K562 (cell line): ENCODE results near the gene ZFTA. TPM values are rescaled to one million over a fixed set of nuclear protein-coding genes. Genes with fewer than 3 reads are reported as not detected.

Experiments used
- BCOR ChIP-seq: fragments of 450-650 bp; IDR thresholded peaks from 2 replicates; pipeline ENCODE4 v1.6.1; 2016
- CBX1 ChIP-seq: sonication (generic); IDR thresholded peaks from 2 replicates; pipeline ENCODE4 v1.6.1; 2016; ENCODE audit warnings: antibody characterized with exemption, low read depth, mild to moderate bottlenecking
- GATAD2B ChIP-seq: fragments of 450-650 bp; IDR thresholded peaks from 2 replicates; pipeline ENCODE4 v1.6.1; 2017; ENCODE audit warnings: mild to moderate bottlenecking, borderline replicate concordance
- HNRNPK ChIP-seq: fragments of 200-400 bp; formaldehyde crosslinking; IDR thresholded peaks from one replicate; pipeline ENCODE4 v1.6.1; 2018; ENCODE audit warnings: mild to moderate bottlenecking, low read depth, low read length; ENCODE audit not compliant: poor library complexity, severe bottlenecking
- MYBL2 ChIP-seq, 2 experiments: fragments of 450-650 bp in 1 of 2; sonication (generic) in 1 of 2; formaldehyde crosslinking in 1 of 2; IDR thresholded peaks; 2 replicates each; pipeline versions ENCODE4 v1.6.1 to v1.8.1; 2017 to 2022; ENCODE audit warnings: borderline replicate concordance in 1 of 2, inconsistent platforms in 1 of 2, low read depth in 1 of 2, mild to moderate bottlenecking in 1 of 2, missing genetic modification reagents in 1 of 2, moderate library complexity in 1 of 2
- NR1H2 ChIP-seq: sonication (generic); formaldehyde crosslinking; IDR thresholded peaks from 2 replicates; pipeline ENCODE4 v1.4.0; 2020; ENCODE audit warnings: mild to moderate bottlenecking, missing genetic modification reagents
- PHB ChIP-seq: fragments of 250-450 bp; sonication (Bioruptor Pico); IDR thresholded peaks from 2 replicates; pipeline ENCODE4 v1.5.0; 2021
- PTTG1 ChIP-seq: fragments of 450-650 bp; IDR thresholded peaks from 2 replicates; pipeline ENCODE4 v1.6.1; 2016; ENCODE audit warnings: low read depth, mild to moderate bottlenecking, missing genetic modification characterization, missing compliant biosample characterization
- SAFB ChIP-seq: fragments of 200-400 bp; formaldehyde crosslinking; IDR thresholded peaks from 2 replicates; pipeline ENCODE4 v1.6.1; 2017; ENCODE audit warnings: low read depth, low read length, borderline replicate concordance
- SMARCC2 ChIP-seq: fragments of 450-650 bp; IDR thresholded peaks from 2 replicates; pipeline ENCODE4 v1.6.1; 2017; ENCODE audit warnings: antibody characterized with exemption, moderate library complexity, mild to moderate bottlenecking, low read depth
- TARDBP ChIP-seq: fragments of 450-650 bp; IDR thresholded peaks from 2 replicates; pipeline ENCODE4 v1.6.1; 2016
- THRB ChIP-seq: fragments of 450-650 bp; formaldehyde crosslinking; conservative IDR thresholded peaks from 2 replicates; pipeline ENCODE4 v1.4.0; 2022; ENCODE audit warnings: mild to moderate bottlenecking, missing genetic modification characterization
- TRIM24 ChIP-seq, 2 experiments: fragments of 450-650 bp; IDR thresholded peaks; 2 replicates each; pipeline ENCODE4 v1.6.1; 2016
- U2AF2 ChIP-seq: fragments of 200-400 bp; formaldehyde crosslinking; optimal IDR thresholded peaks from 2 replicates; pipeline ENCODE3; 2017; ENCODE audit warnings: low read depth, mild to moderate bottlenecking, low read length
- XRCC5 ChIP-seq: fragments of 200-400 bp; formaldehyde crosslinking; IDR thresholded peaks from 2 replicates; pipeline ENCODE4 v1.6.1; 2017; ENCODE audit warnings: low read depth, mild to moderate bottlenecking, low read length
- ZBTB11 ChIP-seq, 3 experiments: fragments of 200-800 bp in 1 of 3; fragments of 250-450 bp in 1 of 3; fragments of 450-650 bp in 1 of 3; sonication (Bioruptor Pico) in 1 of 3; sonication (Bioruptor generic) in 1 of 3; formaldehyde crosslinking in 1 of 3; IDR thresholded peaks; 2 replicates each; pipeline versions ENCODE4 v1.6.1 to v1.8.0; 2016 to 2022; ENCODE audit warnings: mild to moderate bottlenecking in 2 of 3, missing genetic modification characterization in 2 of 3, missing compliant biosample characterization in 1 of 3, moderate library complexity in 1 of 3
- ZEB2 ChIP-seq: fragments of 450-650 bp; IDR thresholded peaks from 2 replicates; pipeline ENCODE4 v1.6.1; 2016
- ZNF124 ChIP-seq: sonication (generic); formaldehyde crosslinking; IDR thresholded peaks from 2 replicates; pipeline ENCODE4 v1.8.1; 2022; ENCODE audit warnings: missing genetic modification reagents
- polyA plus RNA-seq, 8 experiments: library from polyadenylated mRNA; depleted of rRNA in 4 of 8; stranded (reverse) in 5 of 8; unstranded in 3 of 8; fragments of >200 nt; fragmentation: Nextera tagmentation in 2 of 8; fragmentation: Illumina TruSeq in 1 of 8; extraction: Ambion mirVana in 2 of 8; extraction: Trizol in 1 of 8; gene quantifications; 2 replicates each; pipeline versions ENCODE4 v1.2.1 to v1.2.3, GENCODE V29; 2011 to 2014; ENCODE audit warnings: inconsistent platforms in 1 of 8, missing spikeins in 1 of 8
- total RNA-seq, 7 experiments: library from RNA; depleted of rRNA in 6 of 7; stranded (reverse); fragments of >200 nt in 6 of 7; fragmentation: Illumina TruSeq in 2 of 7; extraction: Trizol in 2 of 7; gene quantifications; 2 replicates each; pipeline versions ENCODE4 v1.2.1 to v1.2.3, GENCODE V29; 2011 to 2021; ENCODE audit warnings: low replicate concordance in 1 of 7
- TF ChIP-seq, protein P1 (sequence below): fragments of 250-450 bp; sonication (Bioruptor Pico); IDR thresholded peaks from 2 replicates; pipeline ENCODE4 v1.5.1; 2021; ENCODE audit warnings: mild to moderate bottlenecking
- TF ChIP-seq, protein P2 (sequence below): IDR thresholded peaks from 2 replicates; pipeline ENCODE4 v1.6.1; 2011; ENCODE audit warnings: borderline replicate concordance, low read depth, mild to moderate bottlenecking, moderate library complexity, low read length; ENCODE audit not compliant: insufficient read depth, poor library complexity, severe bottlenecking

Gene ZFTA
- total and polyA plus RNA-seq, 9 of the 15 experiments (the other 6 are each of a cell fraction or from before 2014, with no cell fraction given) = 0.45 to 12.3 (median 2.9) TPM

- TF ChIP-seq ZBTB11 (CRISPR knock-in tag; IDR thresholded peaks at IDR 0.05) (no peak), TARDBP (no peak), NR1H2 (CRISPR knock-in tag) (no peak), SAFB (no peak), ZEB2 (peak; percentile 67; the same call in 1 of the 2 replicates), HNRNPK (no peak), THRB (CRISPR knock-in tag) (no peak), CBX1 (peak; percentile 76; the same call in 1 of the 2 replicates), BCOR (no peak), ZNF124 (CRISPR knock-in tag) (no peak), U2AF2 (no peak), GATAD2B (no peak), SMARCC2 (no peak), PHB (CRISPR knock-in tag) (no peak), MYBL2 (IDR thresholded peaks at IDR 0.05; ENCODE audit: low read depth) (no peak), MYBL2 (CRISPR knock-in tag; IDR thresholded peaks at IDR 0.05; ENCODE audit: borderline replicate concordance) (no peak), XRCC5 (no peak), PTTG1 (no peak), TRIM24 (IDR thresholded peaks at IDR 0.05) (peak in 1 of 2 experiments; percentile 66; a peak in 2 of 4 replicates)
- TF ChIP-seq, protein P1, sequence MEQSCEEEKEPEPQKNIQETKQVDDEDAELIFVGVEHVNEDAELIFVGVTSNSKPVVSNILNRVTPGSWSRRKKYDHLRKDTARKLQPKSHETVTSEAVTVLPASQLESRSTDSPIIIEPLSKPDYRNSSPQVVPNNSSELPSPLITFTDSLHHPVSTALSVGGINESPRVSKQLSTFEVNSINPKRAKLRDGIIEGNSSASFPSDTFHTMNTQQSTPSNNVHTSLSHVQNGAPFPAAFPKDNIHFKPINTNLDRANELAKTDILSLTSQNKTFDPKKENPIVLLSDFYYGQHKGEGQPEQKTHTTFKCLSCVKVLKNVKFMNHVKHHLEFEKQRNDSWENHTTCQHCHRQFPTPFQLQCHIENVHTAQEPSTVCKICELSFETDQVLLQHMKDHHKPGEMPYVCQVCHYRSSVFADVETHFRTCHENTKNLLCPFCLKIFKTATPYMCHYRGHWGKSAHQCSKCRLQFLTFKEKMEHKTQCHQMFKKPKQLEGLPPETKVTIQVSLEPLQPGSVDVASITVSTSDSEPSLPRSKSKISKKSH = peak; percentile 6; the same call in 1 of the 2 replicates
- TF ChIP-seq, protein P2, sequence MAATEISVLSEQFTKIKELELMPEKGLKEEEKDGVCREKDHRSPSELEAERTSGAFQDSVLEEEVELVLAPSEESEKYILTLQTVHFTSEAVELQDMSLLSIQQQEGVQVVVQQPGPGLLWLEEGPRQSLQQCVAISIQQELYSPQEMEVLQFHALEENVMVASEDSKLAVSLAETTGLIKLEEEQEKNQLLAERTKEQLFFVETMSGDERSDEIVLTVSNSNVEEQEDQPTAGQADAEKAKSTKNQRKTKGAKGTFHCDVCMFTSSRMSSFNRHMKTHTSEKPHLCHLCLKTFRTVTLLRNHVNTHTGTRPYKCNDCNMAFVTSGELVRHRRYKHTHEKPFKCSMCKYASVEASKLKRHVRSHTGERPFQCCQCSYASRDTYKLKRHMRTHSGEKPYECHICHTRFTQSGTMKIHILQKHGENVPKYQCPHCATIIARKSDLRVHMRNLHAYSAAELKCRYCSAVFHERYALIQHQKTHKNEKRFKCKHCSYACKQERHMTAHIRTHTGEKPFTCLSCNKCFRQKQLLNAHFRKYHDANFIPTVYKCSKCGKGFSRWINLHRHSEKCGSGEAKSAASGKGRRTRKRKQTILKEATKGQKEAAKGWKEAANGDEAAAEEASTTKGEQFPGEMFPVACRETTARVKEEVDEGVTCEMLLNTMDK = no peak
These were observed 23.1 kb upstream of the ZFTA start (continued) for GRCh38 chr11:63791495-63792167.
